IMR-90 (cell line): ENCODE measurements around the gene RPH3AL. TPM values are rescaled to one million over a fixed set of nuclear protein-coding genes. Genes with fewer than 3 reads are reported as not detected.

Experiments
- ATAC-seq: fragments of 200-7000 bp; cut with Tn5 transposase; 2 replicates; pipeline ENCODE4 v1.9.1; 2020; ENCODE audit warnings: low read depth, mild to moderate bottlenecking, moderate library complexity
- BruUV-seq: library from RNA; stranded (reverse); fragments of 400-500 nt; replicated peaks from 2 replicates; lab custom pipeline; 2021; lab: Mats Ljungman, UMichigan
- CTCF ChIA-PET: fragments of 300-600 bp; formaldehyde crosslinking; extraction: SDS; loops from one replicate; lab custom pipeline; 2021; ENCODE audit warnings: antibody characterized with exemption; lab: Yijun Ruan, JAX
- POLR2A ChIA-PET: fragments of 300-600 bp; sonication (Branson Sonifier 250); formaldehyde crosslinking; loops from one replicate; lab custom pipeline; 2022; ENCODE audit warnings: antibody characterized with exemption; ENCODE audit not compliant: unreplicated experiment; lab: Charles Lee
- DNase-seq: peaks from one replicate; pipeline ENCODE4 v3.0.0; 2013
- H2AFZ ChIP-seq: replicated peaks from 2 replicates; pipeline ENCODE3; 2013; ENCODE audit warnings: low read length, mild to moderate bottlenecking; ENCODE audit not compliant: poor library complexity
- H2AK5ac ChIP-seq: 2 replicates; pipeline ENCODE4 v1.6.1; 2013; ENCODE audit warnings: low read depth, low read length, inconsistent platforms
- H2AK9ac ChIP-seq: replicated peaks from 2 replicates; pipeline ENCODE3; 2013; ENCODE audit warnings: mild to moderate bottlenecking, low read depth, low read length, moderate library complexity; ENCODE audit not compliant: poor library complexity
- H2BK120ac ChIP-seq: 2 replicates; pipeline ENCODE4 v1.6.1; 2013; ENCODE audit warnings: low read depth, low read length, inconsistent platforms
- H2BK15ac ChIP-seq: 3 replicates; pipeline ENCODE4 v1.6.1; 2013; ENCODE audit warnings: low read depth, low read length, inconsistent platforms
- H2BK20ac ChIP-seq: 2 replicates; pipeline ENCODE4 v1.6.1; 2013; ENCODE audit warnings: low read depth, mild to moderate bottlenecking, inconsistent platforms, low read length, moderate library complexity
- H2BK5ac ChIP-seq: 2 replicates; pipeline ENCODE4 v1.6.1; 2013; ENCODE audit warnings: mild to moderate bottlenecking, low read depth, low read length, inconsistent platforms; ENCODE audit not compliant: poor library complexity, severe bottlenecking
- H3K14ac ChIP-seq: replicated peaks from 2 replicates; pipeline ENCODE4 v1.6.1; 2013; ENCODE audit warnings: low read depth, low read length, inconsistent platforms
- H3K18ac ChIP-seq: 2 replicates; pipeline ENCODE4 v1.6.1; 2013; ENCODE audit warnings: low read depth, low read length, control low read depth
- H3K23ac ChIP-seq: 2 replicates; pipeline ENCODE4 v1.6.1; 2013; ENCODE audit warnings: low read depth, low read length, inconsistent platforms
- H3K27ac ChIP-seq: 2 replicates; pipeline ENCODE4 v1.5.1; 2013; ENCODE audit warnings: mild to moderate bottlenecking, control low read depth, low read length; ENCODE audit not compliant: insufficient read depth
- H3K27me3 ChIP-seq: 2 replicates; pipeline ENCODE4 v1.6.1; 2013; ENCODE audit warnings: low read length; ENCODE audit not compliant: control insufficient read depth, insufficient read depth
- H3K36me3 ChIP-seq: 2 replicates; pipeline ENCODE4 v1.6.1; 2013; ENCODE audit warnings: low read length, mixed read lengths; ENCODE audit not compliant: control insufficient read depth, insufficient read depth
- H3K4ac ChIP-seq: 2 replicates; pipeline ENCODE4 v1.6.1; 2013; ENCODE audit warnings: low read depth, low read length, inconsistent platforms
- H3K4me1 ChIP-seq: 2 replicates; pipeline ENCODE4 v1.6.1; 2013; ENCODE audit warnings: low read length, mixed read lengths; ENCODE audit not compliant: control insufficient read depth, insufficient read depth
- H3K4me2 ChIP-seq: 2 replicates; pipeline ENCODE4 v1.6.1; 2013; ENCODE audit warnings: low read depth, mild to moderate bottlenecking, control low read depth, low read length, moderate library complexity
- H3K4me3 ChIP-seq: 2 replicates; pipeline ENCODE4 v1.5.1; 2013; ENCODE audit warnings: low read depth, mild to moderate bottlenecking, control low read depth, low read length, moderate library complexity; ENCODE audit not compliant: insufficient read depth
- H3K56ac ChIP-seq: 2 replicates; pipeline ENCODE4 v1.6.1; 2013; ENCODE audit warnings: low read length, inconsistent platforms; ENCODE audit not compliant: insufficient read depth; ENCODE audit errors: extremely low read depth
- H3K79me1 ChIP-seq, 2 experiments: 2 replicates each; pipeline ENCODE4 v1.6.1; 2013; ENCODE audit warnings: low read length in 2 of 2, inconsistent platforms in 1 of 2, low read depth in 1 of 2
- H3K9ac ChIP-seq: 2 replicates; pipeline ENCODE4 v1.6.1; 2013; ENCODE audit warnings: low read depth, low read length, control low read depth
- H3K9me1 ChIP-seq: 2 replicates; pipeline ENCODE4 v1.6.1; 2013; ENCODE audit warnings: low read length, inconsistent platforms; ENCODE audit not compliant: insufficient read depth
- H3K9me3 ChIP-seq: 2 replicates; pipeline ENCODE4 v1.6.1; 2013; ENCODE audit warnings: low read length; ENCODE audit not compliant: control insufficient read depth, insufficient read depth
- H4K20me1 ChIP-seq: 2 replicates; pipeline ENCODE4 v1.6.1; 2013; ENCODE audit warnings: low read length, inconsistent platforms; ENCODE audit not compliant: insufficient read depth
- H4K5ac ChIP-seq: 2 replicates; pipeline ENCODE4 v1.6.1; 2013; ENCODE audit warnings: mild to moderate bottlenecking, low read depth, low read length, control low read depth
- H4K8ac ChIP-seq, 2 experiments: 2 replicates each; pipeline ENCODE4 v1.6.1; 2013; ENCODE audit warnings: low read depth in 2 of 2, low read length in 2 of 2, control low read depth in 1 of 2, inconsistent platforms in 1 of 2
- H4K91ac ChIP-seq: 2 replicates; pipeline ENCODE4 v1.6.1; 2013; ENCODE audit warnings: low read depth, low read length, inconsistent platforms; ENCODE audit not compliant: insufficient read depth
- NFE2L2 ChIP-seq: fragments of 150-350 bp; IDR thresholded peaks from 2 replicates; pipeline ENCODE4 v1.6.1; 2016; ENCODE audit warnings: low read depth, mild to moderate bottlenecking, low read length
- WGBS, 2 experiments: methylation state at CpG; one replicate each; pipeline versions ENCODE4 v1.1.5 to v1.1.7; 2013; ENCODE audit warnings: missing lambda C conversion rate in 2 of 2; ENCODE audit not compliant: insufficient read length in 1 of 2; ENCODE audit errors: extremely low coverage in 2 of 2; 5-methylcytosine and 5-hydroxymethylcytosine counted together
- dilution Hi-C: fragments of 300-500 bp; cut with HindIII; formaldehyde crosslinking; loops from one replicate; pipeline ENCODE4 v1.14.3; 2018; ENCODE audit warnings: low sequenced_read_pairs; ENCODE audit not compliant: unreplicated experiment
- in situ Hi-C: fragments of 300-500 bp; cut with MboI; formaldehyde crosslinking; loops from 3 replicates; pipeline ENCODE4 v1.14.3; 2019; ENCODE audit warnings: low sequenced_read_pairs, inconsistent platforms, mixed read lengths
- intact Hi-C: fragments of 100-400 bp; cut with micrococcal nuclease; formaldehyde crosslinking; loops from 2 replicates; pipeline ENCODE4 v1.10.0; 2022
- polyA plus RNA-seq, 3 experiments: library from polyadenylated mRNA; depleted of rRNA; stranded (reverse); fragments of >200 nt; gene quantifications; 2 replicates each; pipeline ENCODE4 v1.2.3, GENCODE V29; 2012; ENCODE audit warnings: low replicate concordance in 1 of 3
- total RNA-seq: library from RNA; depleted of rRNA; stranded (reverse); fragments of >200 nt; gene quantifications from 2 replicates; pipeline ENCODE4 v1.2.3, GENCODE V29; 2012
- TF ChIP-seq, protein P1 (sequence below): fragments of 150-350 bp; IDR thresholded peaks from 2 replicates; pipeline ENCODE4 v1.6.1; 2017; ENCODE audit warnings: mild to moderate bottlenecking, antibody characterized with exemption, low read length, low read depth

Gene RPH3AL
- total and polyA plus RNA-seq, 2 of the 4 experiments (the other 2 are of a cell fraction), result 1.8 to 2.5 TPM

DNA sequence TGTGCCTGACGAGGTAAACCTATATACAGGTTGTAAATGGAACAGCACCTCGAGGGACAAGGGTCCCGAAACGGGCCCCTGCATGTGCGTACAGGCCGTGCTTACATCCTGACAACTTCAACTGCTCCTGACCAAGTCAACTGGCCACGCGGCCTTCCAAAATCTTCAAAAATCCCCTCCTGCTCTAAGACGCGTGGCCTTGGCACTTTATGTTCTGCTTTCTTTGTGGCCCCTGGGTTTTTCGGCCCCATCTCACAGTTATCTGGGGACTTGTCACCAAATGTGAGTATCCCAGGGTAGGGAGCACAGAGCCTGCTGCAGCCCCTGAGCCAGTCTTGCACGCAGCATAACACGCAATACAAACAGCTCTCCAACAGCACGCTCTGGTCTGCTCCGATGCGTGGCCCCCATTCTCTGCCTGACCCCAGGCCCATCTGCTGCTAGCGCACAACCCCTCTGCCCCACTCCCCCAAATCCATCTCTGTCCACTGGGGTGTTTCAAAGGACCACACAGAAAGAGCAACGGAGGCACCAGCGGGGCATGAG lies 659 bp downstream of the RPH3AL start:
- Histone ChIP-seq H3K4me1 (peaks cover 2% of the 10 kb centered on the region; the same call in 1 of the 2 replicates), H4K91ac (no peak overlapping the region), H3K14ac (no peak overlapping the region), H4K8ac (no peak overlapping the region), H2BK120ac (no peak overlapping the region), H3K18ac (no peak overlapping the region), H3K27me3 (no peaks in the 10 kb centered on the region), H2AK9ac (no peak overlapping the region), H3K27ac (no peak overlapping the region), H3K4me2 (no peak overlapping the region), H2AK5ac (no peak overlapping the region), H4K20me1 (no peaks in the 10 kb centered on the region), H3K56ac (no peak overlapping the region), H3K4ac (no peak overlapping the region), H3K23ac (no peak overlapping the region), H2AFZ (peak overlapping the region; percentile 18), H3K9ac (no peak overlapping the region), H3K4me3 (no peak overlapping the region), H3K79me1 (no peaks in the 10 kb centered on the region), H2BK5ac (no peak overlapping the region), H4K5ac (no peak overlapping the region), H2BK15ac (no peak overlapping the region), H3K36me3 (no peaks in the 10 kb centered on the region), H2BK20ac (no peak overlapping the region), H3K9me1 (no peaks in the 10 kb centered on the region), H3K9me3 (peaks cover 3% of the 10 kb centered on the region)
- ChIA-PET POLR2A (no interaction called here), CTCF (no interaction called here)
- intact Hi-C loops, result no loop called here
- TF ChIP-seq NFE2L2, result no peak
- TF ChIP-seq, protein P1, sequence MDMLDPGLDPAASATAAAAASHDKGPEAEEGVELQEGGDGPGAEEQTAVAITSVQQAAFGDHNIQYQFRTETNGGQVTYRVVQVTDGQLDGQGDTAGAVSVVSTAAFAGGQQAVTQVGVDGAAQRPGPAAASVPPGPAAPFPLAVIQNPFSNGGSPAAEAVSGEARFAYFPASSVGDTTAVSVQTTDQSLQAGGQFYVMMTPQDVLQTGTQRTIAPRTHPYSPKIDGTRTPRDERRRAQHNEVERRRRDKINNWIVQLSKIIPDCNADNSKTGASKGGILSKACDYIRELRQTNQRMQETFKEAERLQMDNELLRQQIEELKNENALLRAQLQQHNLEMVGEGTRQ, result no peak
- no peak for ATAC-seq
- dilution Hi-C loops, result no loop called here
- in situ Hi-C loops, result no loop called here
- DNase-seq, result no peak
- BruUV-seq, result no TSS peak
- 53% methylated on average over 8 of the region's 19 CpGs; no CpG with 5 or more reads in 1 of the 2 experiments for WGBS, 2 experiments
